Lung (tissue), 12 donors: ENCODE results near the gene SLC9A9. TPM values are rescaled to one million over a fixed set of nuclear protein-coding genes. Genes with fewer than 3 reads are reported as not detected.

ENCODE experiments used
- ATAC-seq: fragments of 200-7000 bp; cut with Tn5 transposase; one replicate; pipeline ENCODE4 v1.9.1; 2020; ENCODE audit warnings: moderate number of reproducible peaks; ENCODE audit not compliant: insufficient read depth, low FRiP score
- DNase-seq, 3 donors: peaks; one replicate each; pipeline ENCODE4 v3.0.0-alpha.2; 2013 to 2017
- H3K27ac ChIP-seq, 2 donors: one replicate each; pipeline ENCODE4 v1.5.1; 2013; ENCODE audit warnings: mild to moderate bottlenecking in 2 of 2, moderate library complexity in 2 of 2, control low read depth in 1 of 2, inconsistent platforms in 1 of 2, low read depth in 1 of 2, low read length in 1 of 2
- H3K27me3 ChIP-seq, 3 donors: one replicate each; pipeline ENCODE4 v1.5.1; 2013; ENCODE audit warnings: low read length in 2 of 3; ENCODE audit not compliant: control insufficient read depth in 3 of 3, insufficient read depth in 3 of 3
- H3K36me3 ChIP-seq, 4 donors: one replicate each; pipeline ENCODE4 v1.5.1; 2013; ENCODE audit warnings: low read length in 4 of 4, mild to moderate bottlenecking in 1 of 4, moderate library complexity in 1 of 4; ENCODE audit not compliant: control insufficient read depth in 4 of 4, insufficient read depth in 4 of 4
- H3K4me1 ChIP-seq, 5 donors: one replicate each; pipeline ENCODE4 v1.5.1; 2013; ENCODE audit warnings: low read length in 5 of 5, mild to moderate bottlenecking in 2 of 5, moderate library complexity in 1 of 5; ENCODE audit not compliant: control insufficient read depth in 5 of 5, insufficient read depth in 5 of 5
- H3K4me3 ChIP-seq: one replicate; pipeline ENCODE4 v1.5.1; 2013; ENCODE audit warnings: mild to moderate bottlenecking, control low read depth, moderate library complexity
- H3K9ac ChIP-seq, 2 donors: one replicate each; pipeline ENCODE4 v1.5.1; 2013; ENCODE audit warnings: low read length in 2 of 2, control low read depth in 1 of 2; ENCODE audit not compliant: insufficient read depth in 1 of 2
- H3K9me3 ChIP-seq, 4 donors: one replicate each; pipeline ENCODE4 v1.5.1; 2013; ENCODE audit warnings: low read length in 3 of 4, mild to moderate bottlenecking in 1 of 4, moderate library complexity in 1 of 4; ENCODE audit not compliant: control insufficient read depth in 4 of 4, insufficient read depth in 3 of 4
- WGBS, 2 donors: extraction: QIAGEN DNeasy Blood & Tissue Kit; methylation state at CpG; one replicate each; pipeline ENCODE4 v1.1.7; 2013; 5-methylcytosine and 5-hydroxymethylcytosine counted together
- polyA plus RNA-seq, 2 donors: library from polyadenylated mRNA; stranded (reverse); fragments of 200-250 nt; gene quantifications; one replicate each; pipeline ENCODE4 v1.2.1, GENCODE V29; 2013
- total RNA-seq, 2 donors: library from RNA; depleted of rRNA in 1 of 2; stranded (reverse); fragments of >200 nt in 1 of 2; gene quantifications; one replicate each; pipeline ENCODE4 v1.2.1, GENCODE V29; 2014 to 2021
- TF ChIP-seq, protein P1 (sequence below): IDR thresholded peaks from 2 replicates; pipeline ENCODE4 v1.5.1; 2012; ENCODE audit warnings: mild to moderate bottlenecking; ENCODE audit errors: control extremely low read depth, extremely low read depth
- donor health status: control.
- donor health status: control.
- donor health status: Bipolar disorder and iron deficiency.
- donor health status: healthy.
- donor health status: DM: yes; HTN: yes; CAD: no.

The SLC9A9 gene
- total and polyA plus RNA-seq, 4 donors: 2.2 to 66.3 (median 8.2) TPM

DNA sequence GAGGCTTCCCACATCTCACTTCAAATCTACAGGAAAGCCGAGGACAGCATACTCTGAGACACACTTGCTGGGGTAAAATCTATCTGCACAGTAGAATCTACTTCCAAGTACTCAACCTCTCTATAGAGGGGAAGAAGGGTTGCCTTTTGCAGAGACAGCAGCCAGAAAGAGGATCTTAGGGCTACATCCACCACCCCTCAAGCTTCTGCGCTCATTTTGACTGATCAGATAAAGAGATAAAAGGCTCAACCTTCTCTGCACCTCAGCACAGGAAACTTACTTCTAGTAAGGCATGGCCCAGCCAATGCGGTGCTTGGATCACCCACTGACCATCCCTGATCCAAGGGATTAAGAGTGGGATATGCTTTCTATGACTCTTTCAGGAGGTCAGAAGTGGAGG is 6.9 kb upstream of the SLC9A9 start:
- no peak for ATAC-seq
- H3K4me3 ChIP-seq: no peak overlapping the region
- no peak overlapping the region for H3K27ac ChIP-seq
- peaks cover 0 to 2% (median 0%) of the 10 kb centered on the region in 5 donors for H3K4me1 ChIP-seq
- no peak overlapping the region for H3K9ac ChIP-seq
- H3K27me3 ChIP-seq: no peaks in the 10 kb centered on the region
- no peak for DNase-seq
- TF ChIP-seq, protein P1, sequence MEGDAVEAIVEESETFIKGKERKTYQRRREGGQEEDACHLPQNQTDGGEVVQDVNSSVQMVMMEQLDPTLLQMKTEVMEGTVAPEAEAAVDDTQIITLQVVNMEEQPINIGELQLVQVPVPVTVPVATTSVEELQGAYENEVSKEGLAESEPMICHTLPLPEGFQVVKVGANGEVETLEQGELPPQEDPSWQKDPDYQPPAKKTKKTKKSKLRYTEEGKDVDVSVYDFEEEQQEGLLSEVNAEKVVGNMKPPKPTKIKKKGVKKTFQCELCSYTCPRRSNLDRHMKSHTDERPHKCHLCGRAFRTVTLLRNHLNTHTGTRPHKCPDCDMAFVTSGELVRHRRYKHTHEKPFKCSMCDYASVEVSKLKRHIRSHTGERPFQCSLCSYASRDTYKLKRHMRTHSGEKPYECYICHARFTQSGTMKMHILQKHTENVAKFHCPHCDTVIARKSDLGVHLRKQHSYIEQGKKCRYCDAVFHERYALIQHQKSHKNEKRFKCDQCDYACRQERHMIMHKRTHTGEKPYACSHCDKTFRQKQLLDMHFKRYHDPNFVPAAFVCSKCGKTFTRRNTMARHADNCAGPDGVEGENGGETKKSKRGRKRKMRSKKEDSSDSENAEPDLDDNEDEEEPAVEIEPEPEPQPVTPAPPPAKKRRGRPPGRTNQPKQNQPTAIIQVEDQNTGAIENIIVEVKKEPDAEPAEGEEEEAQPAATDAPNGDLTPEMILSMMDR: no peak
- H3K9me3 ChIP-seq: no peaks in the 10 kb centered on the region
- WGBS, 2 donors: 87 to 88% methylated on average over 3 of the region's 3 CpGs
- no peaks in the 10 kb centered on the region for H3K36me3 ChIP-seq

DNA sequence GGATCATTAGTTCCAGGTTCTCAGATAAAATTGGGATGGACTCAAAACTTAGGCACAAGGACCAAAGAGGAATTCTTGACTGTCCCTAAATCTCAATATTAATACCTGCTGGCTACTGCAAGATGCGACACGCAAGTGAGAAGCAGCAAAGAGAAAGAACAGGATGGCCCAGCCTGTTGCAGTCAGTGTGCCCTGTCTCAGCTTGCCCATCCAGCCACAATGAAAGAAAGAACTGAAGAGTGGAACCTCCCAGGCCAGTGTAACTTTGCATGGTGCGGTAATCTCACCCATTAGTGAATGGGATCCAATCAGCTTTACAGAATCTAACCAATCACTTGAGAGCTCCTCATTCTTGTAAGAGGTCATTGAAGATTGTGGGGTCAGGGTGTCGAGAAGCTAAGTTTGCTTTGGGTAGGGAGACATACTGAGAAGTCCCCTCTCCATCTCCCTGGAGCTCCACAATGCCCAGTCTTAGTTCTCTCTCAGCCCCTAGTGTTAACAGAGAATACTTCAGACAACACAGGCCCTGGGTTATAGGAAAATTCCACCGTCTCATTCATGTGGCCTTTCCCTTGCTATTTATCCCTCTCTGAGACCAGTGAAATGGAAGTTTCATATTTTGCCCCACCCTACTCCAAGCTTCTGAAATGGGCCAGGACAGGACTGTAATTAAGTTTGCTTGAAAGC is 3.2 kb upstream of the SLC9A9 start:
- no peak for DNase-seq
- Histone ChIP-seq H3K27me3 (no peaks in the 10 kb centered on the region), H3K9me3 (no peaks in the 10 kb centered on the region), H3K9ac (no peak overlapping the region), H3K4me1 (peaks cover 0 to 12% (median 4%) of the 10 kb centered on the region in 5 donors), H3K27ac (no peak overlapping the region), H3K4me3 (no peak overlapping the region), H3K36me3 (no peaks in the 10 kb centered on the region)
- TF ChIP-seq, protein P1: no peak
- 89 to 96% methylated on average over 5 of the region's 5 CpGs for WGBS, 2 donors
- no peak for ATAC-seq

DNA sequence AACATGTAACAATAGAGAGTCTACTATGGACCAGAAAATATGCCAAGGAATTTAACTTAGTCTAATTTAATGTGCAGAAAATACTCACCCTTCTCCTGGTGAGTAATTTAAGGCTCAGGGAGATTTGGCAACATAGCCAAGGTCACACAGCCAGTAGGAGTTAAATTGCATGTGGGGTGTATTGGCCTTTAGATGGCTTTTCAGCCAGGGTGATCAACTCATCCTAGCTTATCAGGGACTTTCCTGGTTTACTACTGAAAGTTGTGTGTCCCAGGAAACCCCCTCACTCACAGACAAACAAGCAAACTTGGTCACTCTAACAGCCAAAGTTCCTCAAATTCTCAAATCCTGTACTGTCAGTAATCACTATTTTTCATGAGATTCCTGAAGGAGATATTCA is 2.6 kb upstream of the SLC9A9 start:
- Histone ChIP-seq H3K27ac (no peak overlapping the region), H3K9me3 (no peaks in the 10 kb centered on the region), H3K36me3 (no peaks in the 10 kb centered on the region), H3K9ac (no peak overlapping the region), H3K4me3 (no peak overlapping the region), H3K4me1 (peaks cover 0 to 12% (median 4%) of the 10 kb centered on the region in 5 donors), H3K27me3 (no peaks in the 10 kb centered on the region)
- ATAC-seq (no peak), DNase-seq (no peak)
- TF ChIP-seq, protein P1: no peak
